Neural progenitor cell (in vitro differentiated cells): ENCODE results near the gene BRD4.

Experiments used
- EZH2phosphoT487 ChIP-seq: fragments of 200-600 bp; sonication (generic); IDR thresholded peaks from 2 replicates; pipeline ENCODE4 v1.6.1; 2017; ENCODE audit warnings: antibody characterized with exemption
- TF ChIP-seq, protein P1 (sequence below): fragments of 200-600 bp; sonication (generic); IDR thresholded peaks from 2 replicates; pipeline ENCODE4 v1.5.1; 2017; ENCODE audit warnings: antibody characterized with exemption, mild to moderate bottlenecking

DNA sequence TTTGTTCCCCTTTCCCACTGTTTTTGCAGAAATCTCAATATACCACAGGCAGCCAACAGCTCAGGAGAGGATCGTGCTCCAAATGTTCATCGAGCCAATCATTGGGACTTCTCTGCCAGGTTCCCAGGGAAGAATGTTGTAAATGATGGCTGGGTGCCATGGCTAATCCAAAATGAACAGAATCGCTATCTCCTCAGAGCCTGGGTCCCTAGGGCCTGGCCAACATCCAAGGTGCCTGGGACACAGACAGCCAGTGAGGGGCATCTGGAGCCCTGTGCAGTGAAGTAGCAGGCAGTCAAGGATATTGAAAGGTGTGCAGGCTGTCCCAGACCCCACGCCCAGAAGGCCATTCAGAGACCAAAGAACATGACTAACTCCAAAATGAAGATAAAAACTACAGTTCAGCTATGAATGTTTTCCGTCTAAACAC lies 37.8 kb downstream of the BRD4 start:
- TF ChIP-seq, protein P1, sequence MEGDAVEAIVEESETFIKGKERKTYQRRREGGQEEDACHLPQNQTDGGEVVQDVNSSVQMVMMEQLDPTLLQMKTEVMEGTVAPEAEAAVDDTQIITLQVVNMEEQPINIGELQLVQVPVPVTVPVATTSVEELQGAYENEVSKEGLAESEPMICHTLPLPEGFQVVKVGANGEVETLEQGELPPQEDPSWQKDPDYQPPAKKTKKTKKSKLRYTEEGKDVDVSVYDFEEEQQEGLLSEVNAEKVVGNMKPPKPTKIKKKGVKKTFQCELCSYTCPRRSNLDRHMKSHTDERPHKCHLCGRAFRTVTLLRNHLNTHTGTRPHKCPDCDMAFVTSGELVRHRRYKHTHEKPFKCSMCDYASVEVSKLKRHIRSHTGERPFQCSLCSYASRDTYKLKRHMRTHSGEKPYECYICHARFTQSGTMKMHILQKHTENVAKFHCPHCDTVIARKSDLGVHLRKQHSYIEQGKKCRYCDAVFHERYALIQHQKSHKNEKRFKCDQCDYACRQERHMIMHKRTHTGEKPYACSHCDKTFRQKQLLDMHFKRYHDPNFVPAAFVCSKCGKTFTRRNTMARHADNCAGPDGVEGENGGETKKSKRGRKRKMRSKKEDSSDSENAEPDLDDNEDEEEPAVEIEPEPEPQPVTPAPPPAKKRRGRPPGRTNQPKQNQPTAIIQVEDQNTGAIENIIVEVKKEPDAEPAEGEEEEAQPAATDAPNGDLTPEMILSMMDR: no peak
- TF ChIP-seq EZH2phosphoT487: no peak
